OCI-LY7 (cell line): ENCODE measurements around the gene DSCAM.

Experiments used
- CTCF ChIP-seq: fragments of 200-600 bp; sonication (generic); conservative IDR thresholded peaks from 2 replicates; pipeline ENCODE4 v1.5.1; 2014; ENCODE audit warnings: mild to moderate bottlenecking, antibody characterized with exemption, low read length, moderate library complexity, mixed read lengths
- EZH2phosphoT487 ChIP-seq: fragments of 200-600 bp; sonication (generic); IDR thresholded peaks from 2 replicates; pipeline ENCODE4 v1.6.1; 2018; ENCODE audit warnings: low read depth, borderline replicate concordance, mild to moderate bottlenecking, mixed run types, antibody characterized with exemption, low read length, moderate library complexity, mixed read lengths

- no peak for TF ChIP-seq CTCF
- TF ChIP-seq EZH2phosphoT487 = no peak
These were observed 577.7 kb downstream of the DSCAM start for GRCh38 chr21:40269239-40269638.
